Astrocyte of the spinal cord (primary cell): Measurements from ENCODE around the gene GLRB.

Experiments
- DNase-seq: peaks from one replicate; pipeline ENCODE4 v3.0.0; 2011; ENCODE audit warnings: low read depth, low spot score
- H3K4me3 ChIP-seq: 2 replicates; pipeline ENCODE4 v1.5.1; 2011; ENCODE audit warnings: low read depth, mild to moderate bottlenecking, low read length, moderate library complexity
- CTCF ChIP-seq: IDR thresholded peaks from 2 replicates; pipeline ENCODE4 v1.5.1; 2012; ENCODE audit warnings: low read depth, mild to moderate bottlenecking, low read length, inconsistent platforms
- in situ Hi-C: cut with HindIII; loops from 2 replicates; pipeline ENCODE4 v1.10.0; 2017; ENCODE audit warnings: low sequenced_read_pairs

The GLRB gene

GRCh38 chr4:157079441-157079840 is 3.5 kb downstream of the GLRB start:
- no peak overlapping the region for H3K4me3 ChIP-seq
- TF ChIP-seq CTCF = no peak
- no peak for DNase-seq
- in situ Hi-C loops = no loop called here

- in situ Hi-C loops = no loop called here
These were observed 4.7 kb downstream of the GLRB start for GRCh38 chr4:157080605-157081004.

GRCh38 chr4:157095716-157096115 is 19.8 kb downstream of the GLRB start:
- in situ Hi-C loops = no loop called here
- H3K4me3 ChIP-seq = no peak overlapping the region
- no peak for TF ChIP-seq CTCF
- DNase-seq = no peak

More at GRCh38 chr4:157080605-157081004, 4.7 kb downstream of the GLRB start:
- no peak for TF ChIP-seq CTCF
- DNase-seq = no peak
- no peak overlapping the region for H3K4me3 ChIP-seq

GRCh38 chr4:157096439-157096838 is 20.5 kb downstream of the GLRB start:
- no peak overlapping the region for H3K4me3 ChIP-seq
- no peak for TF ChIP-seq CTCF
- no peak for DNase-seq
- in situ Hi-C loops = no loop called here

- no peak overlapping the region for H3K4me3 ChIP-seq
- DNase-seq = no peak
- TF ChIP-seq CTCF = no peak
- in situ Hi-C loops = no loop called here
These were observed 23.6 kb downstream of the GLRB start for GRCh38 chr4:157099506-157099905.

GRCh38 chr4:157104541-157104940 is 28.6 kb downstream of the GLRB start:
- in situ Hi-C loops = no loop called here
- no peak overlapping the region for H3K4me3 ChIP-seq
- no peak for DNase-seq
- TF ChIP-seq CTCF = no peak

- no peak for TF ChIP-seq CTCF
- no peak overlapping the region for H3K4me3 ChIP-seq
- in situ Hi-C loops = no loop called here
- no peak for DNase-seq
These were observed 38.7 kb downstream of the GLRB start for GRCh38 chr4:157114671-157115070.
